ENCODE measurements around the gene ME3.

ME3 gene

DNA sequence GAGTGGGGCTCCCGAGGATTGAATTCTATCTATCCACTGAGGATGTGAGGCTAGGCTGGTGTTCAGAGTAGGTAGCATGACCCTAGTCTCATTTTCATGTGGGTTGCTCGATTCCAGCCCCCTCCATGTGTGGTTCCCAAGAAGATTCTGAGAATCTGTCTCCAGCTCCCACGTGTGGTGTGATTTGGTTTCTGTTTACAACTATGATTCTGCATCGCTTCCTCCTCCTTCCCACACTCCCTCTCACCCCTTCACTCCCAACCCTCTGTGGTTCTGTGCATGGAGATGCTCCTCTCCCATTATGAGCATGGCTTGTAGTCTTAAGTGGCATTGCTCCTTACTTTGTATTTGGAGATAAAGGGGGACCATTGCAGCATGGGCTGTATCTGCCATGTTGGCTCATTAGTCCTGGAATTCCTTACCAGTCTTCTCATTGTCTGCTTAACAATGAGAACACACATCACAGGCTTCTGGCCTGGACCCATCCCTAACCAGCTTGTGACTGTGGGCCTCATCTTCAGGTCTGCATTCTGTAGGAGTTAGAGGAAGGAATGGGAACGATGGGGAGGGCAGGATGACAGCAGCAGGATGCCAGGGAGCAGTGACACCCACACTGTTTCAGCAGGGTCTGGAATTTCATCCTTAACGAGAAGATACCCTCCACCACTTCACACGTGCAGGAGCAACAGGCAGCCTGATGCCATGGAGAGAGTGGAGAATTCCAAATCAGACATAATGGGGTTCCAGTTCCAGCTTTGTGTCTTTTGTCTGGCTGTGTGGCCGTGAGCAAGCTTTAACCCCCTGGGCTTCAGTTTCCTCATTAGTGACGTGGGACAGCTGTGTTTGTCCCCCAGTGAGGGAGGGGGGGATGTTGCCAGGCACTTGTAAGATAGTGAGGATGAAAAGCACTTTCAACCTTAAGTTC is 211.7 kb downstream of the ME3 start:
- Histone ChIP-seq H3K36me3 (ENCODE audit: control insufficient read depth, insufficient read depth, low read length) (peaks cover 3% of the 10 kb centered on the region), H3K27ac (ENCODE audit: low read depth, low read length, severe bottlenecking) (no peak overlapping the region), H3K4me3 (ENCODE audit: extremely low read depth, insufficient read depth, low read length, poor library complexity, severe bottlenecking) (no peak overlapping the region), H3K9me3 (ENCODE audit: control insufficient read depth, low read length) (no peaks in the 10 kb centered on the region), H3K4me1 (ENCODE audit: control insufficient read depth, insufficient read depth, low read length, poor library complexity, severe bottlenecking) (peaks cover 41% of the 10 kb centered on the region)
- 78 to 85% methylated on average over 4 to 6 of the region's 9 CpGs for WGBS, 2 experiments (ENCODE audit: insufficient coverage in 2 of 2)

DNA sequence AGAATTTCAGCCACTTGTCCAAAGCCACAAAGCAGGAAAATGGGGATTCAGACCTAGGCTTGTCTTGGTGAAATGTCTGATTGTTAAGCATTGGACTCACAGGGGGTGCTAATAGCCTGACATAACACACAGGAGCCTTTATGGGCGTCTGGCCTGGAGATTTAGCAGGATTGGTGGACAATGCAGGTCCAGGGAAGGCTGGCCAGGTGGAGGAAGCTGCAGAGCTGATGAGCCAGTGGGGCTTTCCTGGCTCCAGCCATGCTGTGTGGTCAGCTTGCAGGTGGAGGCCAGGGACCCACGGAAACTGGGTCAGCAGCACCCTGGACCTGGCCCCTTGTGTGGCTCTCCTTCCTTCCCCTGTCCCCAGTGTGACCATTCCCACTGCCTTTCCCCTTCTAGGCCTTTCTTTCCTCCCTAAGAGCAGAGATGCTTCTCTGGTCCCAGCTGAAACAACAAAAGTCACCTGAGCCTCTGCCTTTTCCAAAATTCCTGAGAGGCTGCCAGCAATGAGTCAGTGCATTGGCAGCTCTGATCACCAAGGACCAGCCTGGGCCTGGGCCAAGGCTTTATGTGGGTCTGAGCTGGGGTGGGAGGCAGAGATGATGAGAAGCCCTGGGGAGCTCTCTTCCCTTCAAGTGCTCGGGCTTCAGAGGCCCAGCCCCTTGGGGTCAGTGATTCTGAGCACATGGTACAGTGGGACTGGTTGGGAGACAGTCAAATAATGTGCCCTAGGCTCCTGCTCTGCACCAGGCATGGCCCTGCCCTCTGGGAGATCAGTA is 212.5 kb downstream of the ME3 start:
- 88 to 100% methylated on average over 1 to 3 of the region's 3 CpGs for WGBS, 2 experiments (ENCODE audit: insufficient coverage in 2 of 2)
- Histone ChIP-seq H3K9me3 (ENCODE audit: control insufficient read depth, low read length) (no peaks in the 10 kb centered on the region), H3K27ac (ENCODE audit: low read depth, low read length, severe bottlenecking) (peak overlapping the region; percentile 7), H3K36me3 (ENCODE audit: control insufficient read depth, insufficient read depth, low read length) (peaks cover 3% of the 10 kb centered on the region), H3K4me3 (ENCODE audit: extremely low read depth, insufficient read depth, low read length, poor library complexity, severe bottlenecking) (no peak overlapping the region), H3K4me1 (ENCODE audit: control insufficient read depth, insufficient read depth, low read length, poor library complexity, severe bottlenecking) (peaks cover 41% of the 10 kb centered on the region)

DNA sequence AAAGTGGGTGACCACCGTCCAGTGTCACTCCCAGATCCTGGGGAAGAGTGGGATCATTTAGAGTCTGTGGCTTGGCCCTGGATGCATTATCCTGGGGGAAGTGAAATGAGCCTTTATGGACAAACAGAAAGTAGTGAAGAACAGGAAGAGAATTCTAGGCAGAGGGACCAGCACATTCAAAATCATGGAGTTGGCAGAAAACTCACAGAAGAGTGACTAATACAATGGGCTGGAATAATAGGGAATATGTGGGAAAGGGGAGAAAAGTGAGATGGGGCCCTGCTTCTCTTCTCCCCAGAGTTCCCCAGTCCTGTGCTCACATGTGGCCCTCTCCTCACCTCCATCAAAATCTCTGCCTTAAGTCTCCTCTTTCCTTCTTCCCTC is 213.4 kb downstream of the ME3 start:
- 93 to 100% methylated on average over 1 of the region's 1 CpG for WGBS, 2 experiments (ENCODE audit: insufficient coverage in 2 of 2)
- no peak overlapping the region for H3K27ac ChIP-seq (ENCODE audit: low read depth, low read length, severe bottlenecking)
- no peak overlapping the region for H3K4me3 ChIP-seq (ENCODE audit: extremely low read depth, insufficient read depth, low read length, poor library complexity, severe bottlenecking)
- no peaks in the 10 kb centered on the region for H3K9me3 ChIP-seq (ENCODE audit: control insufficient read depth, low read length)
- H3K36me3 ChIP-seq (ENCODE audit: control insufficient read depth, insufficient read depth, low read length): no peaks in the 10 kb centered on the region
- peaks cover 37% of the 10 kb centered on the region for H3K4me1 ChIP-seq (ENCODE audit: control insufficient read depth, insufficient read depth, low read length, poor library complexity, severe bottlenecking)

DNA sequence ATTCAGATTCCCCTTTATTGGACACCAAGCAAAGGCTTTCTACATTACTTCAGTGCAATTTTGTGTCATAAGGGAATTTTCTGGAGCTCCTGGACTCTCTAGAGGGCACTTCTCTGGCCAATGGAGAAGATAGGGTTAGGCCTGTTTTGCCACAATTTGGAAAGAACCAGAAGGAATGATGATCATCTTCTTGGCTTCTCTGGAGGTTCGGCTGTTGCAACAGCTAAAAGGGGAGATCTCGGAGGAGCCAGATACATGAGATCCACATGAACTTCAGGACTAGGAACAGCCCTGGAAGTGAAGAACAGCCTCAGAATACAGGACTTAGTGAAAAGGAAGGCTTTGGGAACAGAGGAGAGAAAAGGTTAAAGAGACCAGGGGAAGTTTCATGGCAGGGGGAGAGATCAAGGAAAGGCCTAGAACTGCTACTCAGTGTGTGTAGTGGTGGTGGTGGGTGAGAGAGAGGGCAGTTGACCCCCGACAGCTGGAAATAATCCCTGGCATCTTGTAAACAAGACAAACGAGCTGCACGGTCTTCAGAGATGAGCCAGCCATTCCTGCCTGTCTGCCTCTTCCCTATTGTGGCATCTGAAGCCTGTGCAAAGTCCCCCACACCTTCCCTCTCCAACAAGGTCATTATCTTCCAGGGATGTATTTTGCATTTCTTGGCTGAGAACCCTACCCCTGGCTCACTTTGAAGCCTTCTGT is 214.0 kb downstream of the ME3 start:
- H3K36me3 ChIP-seq (ENCODE audit: control insufficient read depth, insufficient read depth, low read length): no peaks in the 10 kb centered on the region
- WGBS, 2 experiments (ENCODE audit: insufficient coverage in 2 of 2): 81 to 82% methylated on average over 5 of the region's 5 CpGs
- no peaks in the 10 kb centered on the region for H3K9me3 ChIP-seq (ENCODE audit: control insufficient read depth, low read length)
- H3K27ac ChIP-seq (ENCODE audit: low read depth, low read length, severe bottlenecking): no peak overlapping the region
- H3K4me1 ChIP-seq (ENCODE audit: control insufficient read depth, insufficient read depth, low read length, poor library complexity, severe bottlenecking): peaks cover 37% of the 10 kb centered on the region
- H3K4me3 ChIP-seq (ENCODE audit: extremely low read depth, insufficient read depth, low read length, poor library complexity, severe bottlenecking): no peak overlapping the region

DNA sequence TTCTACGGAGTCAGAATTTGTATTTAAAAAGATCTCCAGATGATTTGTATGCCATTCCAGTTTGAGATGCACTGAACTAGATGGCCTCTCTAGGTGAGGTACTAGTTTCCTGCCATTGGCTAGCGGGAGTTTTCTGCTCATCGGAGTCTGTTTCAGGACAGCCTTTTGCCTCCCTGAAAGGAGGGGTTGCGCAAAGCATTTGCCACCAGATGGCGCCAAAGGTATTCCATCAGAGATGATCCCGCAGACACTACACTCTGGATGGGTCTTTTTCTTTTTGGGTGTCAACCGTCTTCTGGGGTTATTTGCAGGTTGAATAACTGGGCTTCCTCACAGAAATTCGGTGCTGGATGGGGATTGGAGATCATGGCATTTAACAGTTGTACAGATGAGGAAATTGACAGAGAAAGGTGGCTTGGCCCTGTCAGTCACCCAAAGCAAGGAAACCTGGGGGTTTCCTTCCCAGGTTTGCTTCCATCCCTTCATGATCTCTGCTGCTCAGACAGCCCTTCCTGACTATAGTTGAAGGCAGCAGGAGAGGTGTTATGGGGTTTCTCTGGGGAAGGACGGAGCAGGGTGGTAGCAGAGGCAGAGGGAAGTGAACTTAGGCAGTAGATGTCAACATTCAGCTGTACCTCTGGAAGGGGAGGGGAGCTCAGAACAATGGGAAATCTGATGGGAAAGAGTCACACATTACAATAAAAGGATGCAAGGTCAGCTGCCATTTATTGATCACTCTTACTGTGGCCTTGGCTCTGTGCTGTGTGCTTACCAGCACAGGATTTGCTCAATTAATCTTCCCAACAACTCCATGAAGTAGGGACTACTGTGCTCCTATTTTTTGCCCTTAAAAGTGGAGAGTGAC is 216.1 kb downstream of the ME3 start:
- Histone ChIP-seq H3K9me3 (ENCODE audit: control insufficient read depth, low read length) (no peaks in the 10 kb centered on the region), H3K4me3 (ENCODE audit: extremely low read depth, insufficient read depth, low read length, poor library complexity, severe bottlenecking) (no peak overlapping the region), H3K36me3 (ENCODE audit: control insufficient read depth, insufficient read depth, low read length) (no peaks in the 10 kb centered on the region), H3K4me1 (ENCODE audit: control insufficient read depth, insufficient read depth, low read length, poor library complexity, severe bottlenecking) (peaks cover 37% of the 10 kb centered on the region), H3K27ac (ENCODE audit: low read depth, low read length, severe bottlenecking) (no peak overlapping the region)
- WGBS, 2 experiments (ENCODE audit: insufficient coverage in 2 of 2): 13 to 16% methylated on average over 8 to 9 of the region's 9 CpGs

DNA sequence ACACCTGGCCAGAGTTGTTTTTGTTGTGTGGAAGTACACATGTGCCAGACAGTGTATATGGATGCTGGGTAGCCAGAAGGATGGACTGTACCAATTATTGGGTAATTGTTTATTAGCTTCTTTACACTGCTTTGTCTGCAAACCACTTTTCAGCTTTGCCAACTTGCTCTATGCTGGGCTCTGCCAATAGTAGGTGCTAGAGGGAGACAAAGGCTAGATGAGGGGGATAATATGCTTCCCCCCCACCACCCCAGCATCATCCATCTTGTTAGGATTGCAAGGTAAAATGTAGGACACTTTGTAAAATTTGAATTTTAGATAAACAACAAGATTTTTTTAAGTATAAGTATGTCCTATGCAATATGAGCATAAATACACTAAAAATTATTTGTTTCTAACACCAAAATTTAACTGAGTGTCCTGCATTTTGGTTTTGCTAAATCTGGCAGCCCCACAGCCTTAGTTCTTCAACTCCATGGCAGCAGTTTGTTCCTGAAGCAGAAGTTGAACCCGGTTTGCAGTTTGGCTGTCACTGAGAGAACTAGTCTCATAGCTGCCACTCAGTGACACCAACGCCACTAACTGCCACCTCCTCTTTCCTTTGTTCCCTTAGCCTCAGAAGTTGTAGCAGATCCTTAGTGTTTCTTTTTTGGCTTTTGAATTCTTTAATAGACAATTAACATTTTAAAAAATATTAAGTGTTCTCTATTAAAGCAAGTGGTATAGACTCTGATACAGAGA is 219.0 kb downstream of the ME3 start:
- Histone ChIP-seq H3K9me3 (ENCODE audit: control insufficient read depth, low read length) (no peaks in the 10 kb centered on the region), H3K27ac (ENCODE audit: low read depth, low read length, severe bottlenecking) (no peak overlapping the region), H3K36me3 (ENCODE audit: control insufficient read depth, insufficient read depth, low read length) (no peaks in the 10 kb centered on the region), H3K4me3 (ENCODE audit: extremely low read depth, insufficient read depth, low read length, poor library complexity, severe bottlenecking) (no peak overlapping the region), H3K4me1 (ENCODE audit: control insufficient read depth, insufficient read depth, low read length, poor library complexity, severe bottlenecking) (peaks cover 20% of the 10 kb centered on the region)
- 78 to 80% methylated on average over 1 of the region's 2 CpGs for WGBS, 2 experiments (ENCODE audit: insufficient coverage in 2 of 2)

DNA sequence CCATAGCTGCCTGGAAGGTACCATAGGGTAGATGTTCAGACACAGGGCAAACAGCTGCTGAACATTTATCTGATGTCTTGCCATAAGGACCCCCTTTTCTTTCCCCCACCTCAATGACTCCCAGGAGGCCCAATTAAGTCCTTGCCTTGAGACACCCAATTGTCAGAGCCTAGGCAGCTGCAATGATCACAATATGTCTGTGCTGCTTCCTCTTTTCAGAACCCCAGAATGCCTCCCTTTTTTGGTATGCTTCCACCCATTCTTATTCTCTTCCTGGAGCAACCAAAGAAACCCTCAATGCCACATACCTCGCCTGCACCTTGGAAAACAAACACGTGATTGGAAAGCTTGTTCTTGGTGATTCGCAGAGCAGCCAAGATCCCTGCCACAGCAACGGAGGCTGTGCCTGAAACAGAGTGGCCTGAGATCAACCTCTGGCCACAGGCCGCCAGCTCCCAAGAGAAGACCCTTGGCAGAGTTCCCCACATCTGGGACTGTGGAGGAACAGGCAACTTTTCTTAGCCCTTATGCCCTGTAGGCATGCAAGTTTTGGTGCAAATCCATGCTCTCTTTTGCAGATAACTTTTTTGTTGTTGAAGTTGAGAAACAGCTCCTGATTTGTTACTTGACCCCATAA is 222.3 kb downstream of the ME3 start:
- no peak overlapping the region for H3K4me3 ChIP-seq (ENCODE audit: extremely low read depth, insufficient read depth, low read length, poor library complexity, severe bottlenecking)
- H3K27ac ChIP-seq (ENCODE audit: low read depth, low read length, severe bottlenecking): no peak overlapping the region
- 85 to 92% methylated on average over 4 to 5 of the region's 5 CpGs for WGBS, 2 experiments (ENCODE audit: insufficient coverage in 2 of 2)
- no peaks in the 10 kb centered on the region for H3K9me3 ChIP-seq (ENCODE audit: control insufficient read depth, low read length)
- peaks cover 2% of the 10 kb centered on the region for H3K36me3 ChIP-seq (ENCODE audit: control insufficient read depth, insufficient read depth, low read length)
- H3K4me1 ChIP-seq (ENCODE audit: control insufficient read depth, insufficient read depth, low read length, poor library complexity, severe bottlenecking): no peaks in the 10 kb centered on the region

DNA sequence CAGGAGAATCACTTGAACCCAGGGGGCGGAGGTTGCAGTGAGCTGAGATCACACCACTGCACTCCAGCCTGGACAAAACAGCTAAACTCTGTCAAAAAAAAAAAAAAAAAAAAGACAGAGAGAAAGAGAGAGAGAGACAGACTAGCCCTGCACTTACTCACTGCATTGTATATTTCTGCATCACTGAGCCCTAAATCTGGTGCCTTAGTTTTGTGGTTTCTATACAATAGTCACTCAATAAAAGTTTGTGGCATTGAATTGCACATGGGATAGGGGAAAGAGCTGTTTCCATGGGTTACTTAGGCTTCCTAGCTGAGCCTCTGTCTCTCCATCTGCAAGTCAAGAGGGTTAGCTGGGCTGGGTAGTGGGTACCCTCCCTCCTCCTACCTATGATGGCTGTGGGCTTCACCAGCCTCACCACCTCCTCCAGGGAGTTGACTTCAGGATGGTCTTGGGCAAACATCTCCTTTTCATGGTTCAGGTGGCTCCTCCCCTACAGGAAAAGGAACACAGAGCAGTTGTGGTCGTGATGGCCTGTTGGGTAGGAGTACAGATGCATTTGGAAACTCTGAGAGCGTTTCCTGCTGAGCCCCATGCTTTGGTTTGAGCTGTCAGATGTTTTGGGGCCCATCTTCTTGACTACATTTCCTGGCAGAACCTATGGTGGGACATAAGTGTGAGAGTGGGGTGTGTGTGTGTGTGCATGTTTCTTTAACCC is 224.5 kb downstream of the ME3 start:
- Histone ChIP-seq H3K27ac (ENCODE audit: low read depth, low read length, severe bottlenecking) (no peak overlapping the region), H3K36me3 (ENCODE audit: control insufficient read depth, insufficient read depth, low read length) (peaks cover 2% of the 10 kb centered on the region), H3K4me3 (ENCODE audit: extremely low read depth, insufficient read depth, low read length, poor library complexity, severe bottlenecking) (no peak overlapping the region), H3K9me3 (ENCODE audit: control insufficient read depth, low read length) (no peaks in the 10 kb centered on the region), H3K4me1 (ENCODE audit: control insufficient read depth, insufficient read depth, low read length, poor library complexity, severe bottlenecking) (no peaks in the 10 kb centered on the region)
- 93 to 94% methylated on average over 2 to 3 of the region's 3 CpGs for WGBS, 2 experiments (ENCODE audit: insufficient coverage in 2 of 2)

DNA sequence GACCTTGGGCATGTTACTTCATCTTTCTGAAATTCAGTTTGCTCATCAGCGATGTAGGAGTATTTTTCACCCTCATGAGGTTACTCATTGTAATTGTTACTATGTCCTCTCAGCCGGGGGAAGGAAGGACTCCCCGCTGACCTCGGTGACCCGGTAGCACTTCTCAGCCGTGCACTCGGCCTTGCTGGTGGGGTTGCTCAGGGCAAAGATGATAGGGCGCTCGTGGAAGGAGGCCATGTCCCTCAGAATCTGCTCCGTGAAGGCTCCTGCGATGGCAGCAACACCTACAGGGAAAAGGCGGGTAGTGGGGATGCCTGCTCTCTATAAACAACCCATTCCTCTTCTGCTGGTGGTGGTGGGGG is 225.5 kb downstream of the ME3 start:
- Histone ChIP-seq H3K9me3 (ENCODE audit: control insufficient read depth, low read length) (no peaks in the 10 kb centered on the region), H3K4me1 (ENCODE audit: control insufficient read depth, insufficient read depth, low read length, poor library complexity, severe bottlenecking) (peaks cover 7% of the 10 kb centered on the region), H3K4me3 (ENCODE audit: extremely low read depth, insufficient read depth, low read length, poor library complexity, severe bottlenecking) (no peak overlapping the region), H3K36me3 (ENCODE audit: control insufficient read depth, insufficient read depth, low read length) (peaks cover 2% of the 10 kb centered on the region), H3K27ac (ENCODE audit: low read depth, low read length, severe bottlenecking) (no peak overlapping the region)
- 98% methylated on average over 10 of the region's 12 CpGs; no CpG with 5 or more reads in 1 of the 2 experiments for WGBS, 2 experiments (ENCODE audit: insufficient coverage in 2 of 2)

Measured in mesodermal cell (in vitro differentiated cells).